AG08395 (cell line): ENCODE results near the gene GP1BA.

Source experiments
- DNase-seq: peaks from one replicate; pipeline ENCODE4 v3.0.0; 2012; ENCODE audit warnings: mixed read lengths, low spot score

Gene GP1BA

GRCh38 chr17:4973256-4974114, 41.4 kb downstream of the GP1BA start:
- DNase-seq, result no peak

GRCh38 chr17:4974115-4974670, 42.1 kb downstream of the GP1BA start:
- no peak for DNase-seq

GRCh38 chr17:4978726-4979125, 46.6 kb downstream of the GP1BA start:
- no peak for DNase-seq

- peak; percentile 61 for DNase-seq
These were observed 48.7 kb downstream of the GP1BA start for GRCh38 chr17:4980644-4981216.

GRCh38 chr17:4982305-4982704, 50.2 kb downstream of the GP1BA start:
- no peak for DNase-seq
